H1 (cell line): ENCODE measurements around the gene RPTOR. TPM values are rescaled to one million over a fixed set of nuclear protein-coding genes. Genes with fewer than 3 reads are reported as not detected.

ENCODE experiments used
- CTCF ChIA-PET: fragments of 300-600 bp; sonication (Branson Sonifier 250); formaldehyde crosslinking; loops from one replicate; lab custom pipeline; 2021; ENCODE audit not compliant: partially characterized antibody; lab: Charles Lee
- POLR2A ChIA-PET: fragments of 300-600 bp; sonication (Branson Sonifier 250); formaldehyde crosslinking; loops from one replicate; lab custom pipeline; 2021; ENCODE audit warnings: inconsistent platforms; ENCODE audit not compliant: partially characterized antibody; lab: Charles Lee
- DNase-seq, 2 experiments: peaks; one replicate each; pipeline versions ENCODE4 v3.0.0 to v3.0.0-alpha.2; 2010 to 2022; ENCODE audit warnings: low spot score in 2 of 2, low read depth in 1 of 2, mixed read lengths in 1 of 2
- FAIRE-seq: peaks from 2 replicates; lab custom pipeline; 2011; peaks lifted over from hg19 to GRCh38; lab: Jason Lieb, UNC
- H2AFZ ChIP-seq: 2 replicates; pipeline ENCODE4 v1.8.1; 2012; ENCODE audit warnings: low read length, inconsistent platforms
- H2AK5ac ChIP-seq: 2 replicates; pipeline ENCODE4 v1.6.1; 2013; ENCODE audit warnings: low read depth, low read length
- H2BK120ac ChIP-seq: replicated peaks from 2 replicates; pipeline ENCODE3; 2013; ENCODE audit warnings: low read depth, low read length, inconsistent platforms
- H2BK12ac ChIP-seq: 2 replicates; pipeline ENCODE4 v1.6.1; 2013; ENCODE audit warnings: low read depth, low read length
- H2BK15ac ChIP-seq: 2 replicates; pipeline ENCODE4 v1.6.1; 2013; ENCODE audit warnings: low read length
- H2BK20ac ChIP-seq: 2 replicates; pipeline ENCODE4 v1.6.1; 2013; ENCODE audit warnings: low read length
- H2BK5ac ChIP-seq: 2 replicates; pipeline ENCODE4 v1.6.1; 2013; ENCODE audit warnings: low read depth, low read length
- H3K14ac ChIP-seq: 2 replicates; pipeline ENCODE4 v1.6.1; 2013; ENCODE audit warnings: inconsistent platforms; ENCODE audit not compliant: insufficient read length
- H3K18ac ChIP-seq: 2 replicates; pipeline ENCODE4 v1.6.1; 2013; ENCODE audit warnings: low read length; ENCODE audit errors: extremely low read depth
- H3K23ac ChIP-seq: 2 replicates; pipeline ENCODE4 v1.6.1; 2013; ENCODE audit warnings: inconsistent platforms; ENCODE audit not compliant: insufficient read length
- H3K23me2 ChIP-seq: 2 replicates; pipeline ENCODE4 v1.6.1; 2013; ENCODE audit warnings: low read depth, low read length
- H3K27ac ChIP-seq: 2 replicates; pipeline ENCODE4 v1.6.1; 2011; ENCODE audit warnings: low read depth, low read length, inconsistent platforms
- H3K27me3 ChIP-seq, 4 experiments: replicated peaks in 1 of 4; 1 replicate in 1 of 4; 2 replicates in 3 of 4; pipeline versions ENCODE4 v1.6.1 to v1.8.1; 2011 to 2013; ENCODE audit warnings: low read length in 3 of 4, mild to moderate bottlenecking in 3 of 4, inconsistent platforms in 2 of 4, mixed read lengths in 2 of 4, moderate library complexity in 1 of 4; ENCODE audit not compliant: control insufficient read depth in 3 of 4, insufficient read depth in 3 of 4; ENCODE audit errors: extremely low read depth in 1 of 4
- H3K36me3 ChIP-seq, 4 experiments: 2 replicates each; pipeline versions ENCODE4 v1.6.1 to v1.8.1; 2011 to 2013; ENCODE audit warnings: mild to moderate bottlenecking in 4 of 4, low read length in 3 of 4, moderate library complexity in 2 of 4, control low read depth in 1 of 4, inconsistent platforms in 1 of 4; ENCODE audit not compliant: insufficient read depth in 4 of 4, control insufficient read depth in 2 of 4
- H3K4ac ChIP-seq: replicated peaks from 2 replicates; pipeline ENCODE3; 2013; ENCODE audit warnings: low read length, low read depth, mixed read lengths, inconsistent platforms; ENCODE audit not compliant: insufficient read length
- H3K4me1 ChIP-seq, 4 experiments: replicated peaks in 1 of 4; 1 replicate in 1 of 4; 2 replicates in 3 of 4; pipeline versions ENCODE4 v1.6.1 to v1.8.1; 2011 to 2013; ENCODE audit warnings: low read length in 3 of 4, inconsistent platforms in 2 of 4, mixed read lengths in 1 of 4; ENCODE audit not compliant: insufficient read depth in 4 of 4, control insufficient read depth in 3 of 4
- H3K4me2 ChIP-seq, 2 experiments: 2 replicates each; pipeline versions ENCODE4 v1.6.1 to v1.8.1; 2011 to 2013; ENCODE audit warnings: low read depth in 2 of 2, low read length in 2 of 2, control low read depth in 1 of 2, inconsistent platforms in 1 of 2, mild to moderate bottlenecking in 1 of 2; ENCODE audit not compliant: insufficient read depth in 1 of 2
- H3K4me3 ChIP-seq, 4 experiments: fragments of 200-600, 300-600 bp in 1 of 4; sonication (generic), shearing (Covaris generic), sonication (Bioruptor Twin) in 1 of 4; 2 replicates each; pipeline versions ENCODE4 v1.5.1 to v1.8.1; 2011 to 2016; ENCODE audit warnings: low read length in 4 of 4, low read depth in 3 of 4, control low read depth in 2 of 4, inconsistent platforms in 2 of 4, mild to moderate bottlenecking in 2 of 4, mixed read lengths in 1 of 4, moderate library complexity in 1 of 4; ENCODE audit not compliant: insufficient read depth in 2 of 4; ENCODE audit errors: extremely low read depth in 1 of 4
- H3K56ac ChIP-seq: replicated peaks from 2 replicates; pipeline ENCODE3; 2013; ENCODE audit warnings: low read depth, mild to moderate bottlenecking, mixed read lengths, low read length, inconsistent platforms; ENCODE audit not compliant: insufficient read length
- H3K79me1 ChIP-seq: 2 replicates; pipeline ENCODE4 v1.6.1; 2013; ENCODE audit warnings: low read depth, low read length, control low read depth
- H3K79me2 ChIP-seq, 2 experiments: 2 replicates each; pipeline versions ENCODE4 v1.6.1 to v1.8.1; 2012 to 2013; ENCODE audit warnings: low read length in 2 of 2, mild to moderate bottlenecking in 2 of 2, inconsistent platforms in 1 of 2; ENCODE audit not compliant: insufficient read depth in 2 of 2, control insufficient read depth in 1 of 2
- H3K9ac ChIP-seq, 4 experiments: replicated peaks in 1 of 4; 1 replicate in 1 of 4; 2 replicates in 3 of 4; pipeline versions ENCODE4 v1.6.1 to v1.8.1; 2011 to 2013; ENCODE audit warnings: low read depth in 3 of 4, low read length in 3 of 4, control low read depth in 2 of 4, mild to moderate bottlenecking in 2 of 4, moderate library complexity in 2 of 4, inconsistent platforms in 1 of 4; ENCODE audit errors: extremely low read depth in 1 of 4
- H3K9me3 ChIP-seq, 2 experiments: 2 replicates each; pipeline versions ENCODE4 v1.6.1 to v1.8.1; 2012 to 2013; ENCODE audit warnings: mild to moderate bottlenecking in 2 of 2, moderate library complexity in 2 of 2, control low read depth in 1 of 2, inconsistent platforms in 1 of 2, low read depth in 1 of 2, low read length in 1 of 2, mixed read lengths in 1 of 2; ENCODE audit not compliant: insufficient read depth in 2 of 2
- H4K20me1 ChIP-seq, 2 experiments: replicated peaks in 1 of 2; 2 replicates each; pipeline versions ENCODE3 to v1.8.1; 2011 to 2013; ENCODE audit warnings: inconsistent platforms in 2 of 2, low read length in 2 of 2, mild to moderate bottlenecking in 1 of 2; ENCODE audit not compliant: insufficient read depth in 2 of 2, control insufficient read depth in 1 of 2
- H4K5ac ChIP-seq: 2 replicates; pipeline ENCODE4 v1.6.1; 2013; ENCODE audit warnings: low read length, low read depth, mixed read lengths, inconsistent platforms; ENCODE audit not compliant: insufficient read length
- H4K8ac ChIP-seq: 2 replicates; pipeline ENCODE4 v1.8.0; 2013; ENCODE audit warnings: mild to moderate bottlenecking, moderate library complexity, low read length, inconsistent platforms; ENCODE audit not compliant: insufficient read depth; ENCODE audit errors: extremely low read depth
- H4K91ac ChIP-seq: replicated peaks from 2 replicates; pipeline ENCODE3; 2013; ENCODE audit warnings: low read length, mixed read lengths, inconsistent platforms; ENCODE audit not compliant: insufficient read length
- EP300 ChIP-seq, 2 experiments: IDR thresholded peaks; 1 replicate in 1 of 2; 2 replicates in 1 of 2; pipeline ENCODE4 v1.6.1; 2011 to 2012; ENCODE audit warnings: low read depth in 2 of 2, low read length in 2 of 2, mild to moderate bottlenecking in 2 of 2, borderline replicate concordance in 1 of 2, inconsistent platforms in 1 of 2, moderate library complexity in 1 of 2
- FOSL1 ChIP-seq: IDR thresholded peaks from 2 replicates; pipeline ENCODE4 v1.6.1; 2011; ENCODE audit warnings: mild to moderate bottlenecking, low read depth, low read length, moderate library complexity; ENCODE audit not compliant: insufficient read depth
- JUN ChIP-seq: IDR thresholded peaks from 2 replicates; pipeline ENCODE4 v1.6.1; 2011; ENCODE audit warnings: low read depth, mild to moderate bottlenecking, improper control_type of control experiment, low read length
- MAFK ChIP-seq: IDR thresholded peaks from 2 replicates; pipeline ENCODE4 v1.6.1; 2012; ENCODE audit warnings: low read depth, mild to moderate bottlenecking, improper control_type of control experiment, low read length
- SAP30 ChIP-seq: fragments of 300-600 bp; sonication (generic); IDR thresholded peaks from 2 replicates; pipeline ENCODE4 v1.7.1; 2012; ENCODE audit warnings: low read length, moderate library complexity, mild to moderate bottlenecking, inconsistent platforms; ENCODE audit not compliant: insufficient read depth, insufficient replicate concordance
- SP1 ChIP-seq: IDR thresholded peaks from 2 replicates; pipeline ENCODE4 v1.6.1; 2011; ENCODE audit warnings: low read depth, low read length
- TAF7 ChIP-seq: optimal IDR thresholded peaks from 2 replicates; pipeline ENCODE3; 2011; ENCODE audit warnings: low read depth, mild to moderate bottlenecking, inconsistent platforms, low read length, moderate library complexity, borderline replicate concordance
- WGBS, 2 experiments: shearing (Covaris generic) in 1 of 2; methylation state at CpG; one replicate each; pipeline versions ENCODE4 v1.1.6 to v1.1.7; 2013 to 2015; ENCODE audit warnings: low lambda C conversion rate in 2 of 2, mixed read lengths in 2 of 2, inconsistent platforms in 1 of 2, low coverage in 1 of 2, missing lambda C conversion rate in 1 of 2; ENCODE audit not compliant: insufficient replicate concordance in 2 of 2, insufficient coverage in 1 of 2, insufficient read length in 1 of 2; ENCODE audit errors: extremely low coverage in 1 of 2, missing lambda C conversion rate in 1 of 2; 5-methylcytosine and 5-hydroxymethylcytosine counted together
- polyA plus RNA-seq, 7 experiments: library from polyadenylated mRNA; depleted of rRNA in 3 of 7; stranded (reverse) in 5 of 7; unstranded in 2 of 7; fragments of >200 nt in 5 of 7; fragments of 200-250 nt in 2 of 7; gene quantifications; 1 replicate in 5 of 7; 2 replicates in 1 of 7; 4 replicates in 1 of 7; pipeline versions ENCODE4 v1.2.1 to v1.2.3, GENCODE V29; 2011 to 2013; ENCODE audit warnings: missing spikeins in 2 of 7, mixed read lengths in 2 of 7
- total RNA-seq: library from RNA; stranded (reverse); fragmentation: NEBNext Ultra II Directional; extraction: Animal tissue kit (Norgen Biotek cat#: 25700); gene quantifications from 2 replicates; pipeline ENCODE4 v1.2.1, GENCODE V29; 2021
- TF ChIP-seq, protein P1 (sequence below): IDR thresholded peaks from 2 replicates; pipeline ENCODE4 v1.6.1; 2012; ENCODE audit warnings: low read length, inconsistent platforms

The RPTOR gene
- total and polyA plus RNA-seq, 2 of the 8 experiments (the other 6 are each of a cell fraction or from before 2014, with no cell fraction given) = 6.9 to 28.7 TPM

GRCh38 chr17:80782536-80783427 is 238.1 kb downstream of the RPTOR start:
- peaks cover 4 to 9% (median 7%) of the 10 kb centered on the region in 4 experiments for H3K4me1 ChIP-seq
- WGBS, 2 experiments = 80% methylated on average over 16 of the region's 16 CpGs; no CpG with 5 or more reads in 1 of the 2 experiments

More at GRCh38 chr17:80782536-80783427, 238.1 kb downstream of the RPTOR start:
- Histone ChIP-seq H2AFZ (no peak overlapping the region), H3K23ac (no peak overlapping the region), H4K8ac (no peak overlapping the region), H2BK20ac (no peak overlapping the region), H4K5ac (no peak overlapping the region), H3K4me2 (no peak overlapping the region), H2BK120ac (no peak overlapping the region), H3K79me1 (no peaks in the 10 kb centered on the region; the same call in 1 of the 2 replicates), H3K36me3 (no peaks in the 10 kb centered on the region), H4K20me1 (peaks cover 0 to 3% of the 10 kb centered on the region in 2 experiments), H2BK15ac (no peak overlapping the region), H2BK12ac (no peak overlapping the region), H3K18ac (no peak overlapping the region), H2AK5ac (peak overlapping the region; percentile 41; the same call in 1 of the 2 replicates), H3K14ac (no peak overlapping the region), H3K4me3 (no peak overlapping the region)
- DNase-seq = no peak
- POLR2A ChIA-PET = interaction anchor here (0.9 kb wide), 1 partner anchor 18 kb away, joined by 3 read pairs; no protein-coding TSS in a partner anchor
- no peak for TF ChIP-seq FOSL1
- TF ChIP-seq, protein P1, sequence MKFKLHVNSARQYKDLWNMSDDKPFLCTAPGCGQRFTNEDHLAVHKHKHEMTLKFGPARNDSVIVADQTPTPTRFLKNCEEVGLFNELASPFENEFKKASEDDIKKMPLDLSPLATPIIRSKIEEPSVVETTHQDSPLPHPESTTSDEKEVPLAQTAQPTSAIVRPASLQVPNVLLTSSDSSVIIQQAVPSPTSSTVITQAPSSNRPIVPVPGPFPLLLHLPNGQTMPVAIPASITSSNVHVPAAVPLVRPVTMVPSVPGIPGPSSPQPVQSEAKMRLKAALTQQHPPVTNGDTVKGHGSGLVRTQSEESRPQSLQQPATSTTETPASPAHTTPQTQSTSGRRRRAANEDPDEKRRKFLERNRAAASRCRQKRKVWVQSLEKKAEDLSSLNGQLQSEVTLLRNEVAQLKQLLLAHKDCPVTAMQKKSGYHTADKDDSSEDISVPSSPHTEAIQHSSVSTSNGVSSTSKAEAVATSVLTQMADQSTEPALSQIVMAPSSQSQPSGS = no peak
- no peak for TF ChIP-seq MAFK
- TF ChIP-seq JUN = no peak
- no peak for TF ChIP-seq SP1
- TF ChIP-seq EP300 (IDR thresholded peaks at IDR 0.05; ENCODE audit: borderline replicate concordance in 1 of 2, low read depth in 2 of 2, low read length in 2 of 2) = no peak
- TF ChIP-seq SAP30 = no peak
- TF ChIP-seq TAF7 = no peak
- TF ChIP-seq, all 59 proteins: peak for 0
- Histone ChIP-seq H3K56ac (no peak overlapping the region), H3K27ac (0 out of 2 replicates have a peak overlapping the region, but pooled peaks have one; percentile 3), H3K79me2 (no peaks in the 10 kb centered on the region), H3K4ac (no peak overlapping the region), H3K27me3 (no peaks in the 10 kb centered on the region; a peak in 1 of 7 replicates), H3K9ac (peak overlapping the region in 1 of 4 experiments; percentile 34; a peak in 1 of 7 replicates), H2BK5ac (no peak overlapping the region), H3K23me2 (no peaks in the 10 kb centered on the region), H3K9me3 (no peaks in the 10 kb centered on the region), H4K91ac (no peak overlapping the region)
- no peak for FAIRE-seq
- CTCF ChIA-PET = interaction anchor here (0.9 to 1.8 kb wide), 6 partner anchors 9 to 947 kb away, joined by 3 to 5 read pairs (median 3); no protein-coding TSS in a partner anchor
